CD14-positive monocyte (primary cell): ENCODE data around the gene SMC1A. TPM values are rescaled to one million over a fixed set of nuclear protein-coding genes. Genes with fewer than 3 reads are reported as not detected.

Experiments used
- DNase-seq, 3 donors: peaks; one replicate each; pipeline ENCODE4 v3.0.0-alpha.2; 2011 to 2022
- H2AFZ ChIP-seq: 2 replicates; pipeline ENCODE4 v1.6.0; 2012; ENCODE audit warnings: mild to moderate bottlenecking, low read depth, low read length, inconsistent platforms; ENCODE audit not compliant: insufficient read depth, poor library complexity, severe bottlenecking
- H3K27ac ChIP-seq, 2 donors: 1 replicate in 1 of 2; 2 replicates in 1 of 2; pipeline ENCODE4 v1.5.1; 2012 to 2013; ENCODE audit warnings: low read length in 2 of 2, control low read depth in 1 of 2, inconsistent platforms in 1 of 2, low read depth in 1 of 2, mild to moderate bottlenecking in 1 of 2
- H3K27me3 ChIP-seq, 2 donors: one replicate each; pipeline versions ENCODE4 v1.6.0 to v1.6.1; 2011 to 2013; ENCODE audit warnings: low read length in 2 of 2; ENCODE audit not compliant: control insufficient read depth in 2 of 2, insufficient read depth in 2 of 2
- H3K36me3 ChIP-seq, 2 donors: replicated peaks in 1 of 2; 1 replicate in 1 of 2; 2 replicates in 1 of 2; pipeline versions ENCODE4 v1.5.1 to v1.6.1; 2012 to 2013; ENCODE audit warnings: low read length in 2 of 2, control low read depth in 1 of 2, inconsistent platforms in 1 of 2, mild to moderate bottlenecking in 1 of 2; ENCODE audit not compliant: insufficient read depth in 2 of 2, control insufficient read depth in 1 of 2
- H3K4me1 ChIP-seq, 2 donors: 1 replicate in 1 of 2; 2 replicates in 1 of 2; pipeline versions ENCODE4 v1.5.1 to v1.6.1; 2012 to 2013; ENCODE audit warnings: low read length in 2 of 2, control low read depth in 1 of 2, inconsistent platforms in 1 of 2, mild to moderate bottlenecking in 1 of 2, moderate library complexity in 1 of 2; ENCODE audit not compliant: insufficient read depth in 2 of 2, control insufficient read depth in 1 of 2
- H3K4me2 ChIP-seq: replicated peaks from 2 replicates; pipeline ENCODE3; 2012; ENCODE audit warnings: low read length, moderate library complexity, mild to moderate bottlenecking; ENCODE audit not compliant: poor library complexity, severe bottlenecking; ENCODE audit errors: extremely low read depth
- H3K4me3 ChIP-seq, 3 experiments: fragments of 200-600 bp in 1 of 3; sonication (generic) in 1 of 3; replicated peaks in 1 of 3; 1 replicate in 2 of 3; 2 replicates in 1 of 3; pipeline ENCODE4 v1.5.1; 2011 to 2013; ENCODE audit warnings: low read length in 3 of 3, mild to moderate bottlenecking in 3 of 3, control low read depth in 2 of 3, low read depth in 2 of 3, inconsistent platforms in 1 of 3, moderate library complexity in 1 of 3
- H3K79me2 ChIP-seq: 2 replicates; pipeline ENCODE4 v1.6.0; 2012; ENCODE audit warnings: mild to moderate bottlenecking, control low read depth, inconsistent platforms, low read length, moderate library complexity; ENCODE audit not compliant: insufficient read depth
- H3K9ac ChIP-seq: 2 replicates; pipeline ENCODE4 v1.6.0; 2017; ENCODE audit warnings: low read length, mild to moderate bottlenecking; ENCODE audit not compliant: insufficient read depth, poor library complexity, severe bottlenecking
- H3K9me3 ChIP-seq, 2 donors: replicated peaks in 1 of 2; 1 replicate in 1 of 2; 2 replicates in 1 of 2; pipeline versions ENCODE4 v1.5.1 to v1.6.1; 2012 to 2013; ENCODE audit warnings: low read length in 2 of 2, control low read depth in 1 of 2; ENCODE audit not compliant: control insufficient read depth in 1 of 2, insufficient read depth in 1 of 2
- H4K20me1 ChIP-seq: 2 replicates; pipeline ENCODE4 v1.6.0; 2012; ENCODE audit warnings: mild to moderate bottlenecking, low read length, control low read depth, moderate library complexity; ENCODE audit not compliant: insufficient read depth
- H3K27ac Mint-ChIP-seq, 7 donors: one replicate each; pipeline ENCODE4 v1.8.0; 2020; ENCODE audit warnings: mild to moderate bottlenecking in 7 of 7, mixed read lengths in 7 of 7, moderate library complexity in 6 of 7, inconsistent platforms in 2 of 7
- H3K27me3 Mint-ChIP-seq, 3 donors: one replicate each; pipeline ENCODE4 v1.8.0; 2021 to 2022; ENCODE audit warnings: low read depth in 3 of 3, mild to moderate bottlenecking in 3 of 3, mixed read lengths in 3 of 3, moderate library complexity in 3 of 3, inconsistent platforms in 1 of 3
- H3K36me3 Mint-ChIP-seq, 2 donors: one replicate each; pipeline ENCODE4 v1.8.0; 2020; ENCODE audit warnings: mixed read lengths in 2 of 2, inconsistent platforms in 1 of 2, mild to moderate bottlenecking in 1 of 2
- H3K4me1 Mint-ChIP-seq: one replicate; pipeline ENCODE4 v1.8.0; 2020; ENCODE audit warnings: mild to moderate bottlenecking, mixed read lengths
- H3K4me3 Mint-ChIP-seq, 2 donors: one replicate each; pipeline ENCODE4 v1.8.0; 2020; ENCODE audit warnings: mild to moderate bottlenecking in 2 of 2, mixed read lengths in 2 of 2, moderate library complexity in 1 of 2
- H3K9me3 Mint-ChIP-seq, 7 donors: one replicate each; pipeline ENCODE4 v1.8.0; 2020 to 2022; ENCODE audit warnings: mixed read lengths in 7 of 7, mild to moderate bottlenecking in 6 of 7, moderate library complexity in 6 of 7, inconsistent platforms in 2 of 7
- WGBS: methylation state at CpG from one replicate; pipeline ENCODE4 v1.1.5; 2013; ENCODE audit warnings: missing lambda C conversion rate; ENCODE audit not compliant: insufficient coverage; 5-methylcytosine and 5-hydroxymethylcytosine counted together
- intact Hi-C, 2 donors: fragments of 100-400 bp; cut with micrococcal nuclease; formaldehyde crosslinking; loops; one replicate each; pipeline versions ENCODE4 v1.15.0 to v1.15.1; 2023
- polyA plus RNA-seq, 3 donors: library from polyadenylated mRNA; depleted of rRNA in 1 of 3; unstranded in 2 of 3; stranded (reverse) in 1 of 3; fragments of 300-500 nt in 2 of 3; fragments of >200 nt in 1 of 3; fragmentation: Illumina TruSeq in 2 of 3; gene quantifications; 1 replicate in 2 of 3; 2 replicates in 1 of 3; pipeline ENCODE4 v1.2.3, GENCODE V29; 2012 to 2021
- small RNA-seq: library from RNA; depleted of rRNA; stranded (forward); fragments of <200 nt; gene quantifications from one replicate; pipeline ENCODE3, GENCODE V24; 2012; ENCODE audit warnings: low read depth; ENCODE audit not compliant: insufficient read length
- TF ChIP-seq, protein P1 (sequence below): fragments of 200-600 bp; IDR thresholded peaks from one replicate; pipeline ENCODE4 v1.8.0; 2022; ENCODE audit warnings: antibody characterized with exemption, mild to moderate bottlenecking

SMC1A gene
- polyA plus RNA-seq, 3 donors = 25.5 to 53.2 (median 25.6) TPM

DNA sequence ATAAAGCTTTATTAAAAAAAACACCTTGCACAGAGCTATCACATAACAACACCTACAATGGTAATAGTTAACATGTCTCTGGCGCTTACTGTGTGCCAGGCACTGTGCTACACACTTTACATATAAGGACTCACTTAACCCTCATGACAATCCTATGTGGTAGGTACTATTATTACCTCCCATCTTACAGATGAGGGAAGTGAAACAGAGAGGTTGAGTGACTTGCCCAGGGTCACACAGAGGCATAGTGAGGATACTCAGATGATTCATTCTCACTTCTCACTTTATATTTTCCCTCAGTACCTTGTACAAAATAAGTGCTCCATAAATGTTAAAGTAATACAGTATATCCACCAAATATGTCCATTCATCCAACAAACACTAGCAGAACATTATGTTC, 97.7 kb downstream of the SMC1A start:
- TF ChIP-seq, protein P1, sequence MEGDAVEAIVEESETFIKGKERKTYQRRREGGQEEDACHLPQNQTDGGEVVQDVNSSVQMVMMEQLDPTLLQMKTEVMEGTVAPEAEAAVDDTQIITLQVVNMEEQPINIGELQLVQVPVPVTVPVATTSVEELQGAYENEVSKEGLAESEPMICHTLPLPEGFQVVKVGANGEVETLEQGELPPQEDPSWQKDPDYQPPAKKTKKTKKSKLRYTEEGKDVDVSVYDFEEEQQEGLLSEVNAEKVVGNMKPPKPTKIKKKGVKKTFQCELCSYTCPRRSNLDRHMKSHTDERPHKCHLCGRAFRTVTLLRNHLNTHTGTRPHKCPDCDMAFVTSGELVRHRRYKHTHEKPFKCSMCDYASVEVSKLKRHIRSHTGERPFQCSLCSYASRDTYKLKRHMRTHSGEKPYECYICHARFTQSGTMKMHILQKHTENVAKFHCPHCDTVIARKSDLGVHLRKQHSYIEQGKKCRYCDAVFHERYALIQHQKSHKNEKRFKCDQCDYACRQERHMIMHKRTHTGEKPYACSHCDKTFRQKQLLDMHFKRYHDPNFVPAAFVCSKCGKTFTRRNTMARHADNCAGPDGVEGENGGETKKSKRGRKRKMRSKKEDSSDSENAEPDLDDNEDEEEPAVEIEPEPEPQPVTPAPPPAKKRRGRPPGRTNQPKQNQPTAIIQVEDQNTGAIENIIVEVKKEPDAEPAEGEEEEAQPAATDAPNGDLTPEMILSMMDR = no peak
- Histone ChIP-seq H3K4me1 (peaks cover 0 to 11% of the 10 kb centered on the region in 2 donors), H3K79me2 (no peaks in the 10 kb centered on the region), H3K36me3 (no peaks in the 10 kb centered on the region), H4K20me1 (no peaks in the 10 kb centered on the region), H3K9ac (no peak overlapping the region), H3K4me3 (no peak overlapping the region), H3K27me3 (peaks cover 51 to 60% of the 10 kb centered on the region in 2 donors), H3K9me3 (peaks cover 0 to 16% of the 10 kb centered on the region in 2 donors), H3K27ac (no peak overlapping the region), H3K4me2 (no peak overlapping the region), H2AFZ (no peak overlapping the region)
- intact Hi-C loops = loop anchor here in 1 of 2 donors (5.0 kb wide), 1 partner anchor 52 kb away; no protein-coding TSS in a partner anchor
- WGBS = no CpG with 5 or more reads among the region's 1 CpG
- no peak overlapping the region for H3K4me3 Mint-ChIP-seq
- peaks cover 38 to 77% (median 65%) of the 10 kb centered on the region in 3 donors for H3K27me3 Mint-ChIP-seq
- H3K9me3 Mint-ChIP-seq = peaks cover 0 to 15% (median 7%) of the 10 kb centered on the region in 7 donors
- H3K4me1 Mint-ChIP-seq = peaks cover 12% of the 10 kb centered on the region
- H3K27ac Mint-ChIP-seq = no peak overlapping the region
- peaks cover 3 to 8% of the 10 kb centered on the region in 2 donors for H3K36me3 Mint-ChIP-seq
- DNase-seq = peak in 1 of 3 donors; percentile 13

Small RNA genes lying within 50 kb of the gene (small RNA-seq; reads per million reads assigned to genes)
- not detected for gene AC245102.2
- not detected for gene MIR6857
- not detected for gene RF00019
- gene VTRNA3-1P = 2.8 reads per million, percentile 19 among the genes with 10 or more reads in this experiment

Other genes with a start within 250 kb of the SMC1A start
- 10 to 100 TPM; 13.3 to 93.6 (median 16.7) TPM for gene KDM5C, start 197.4 kb downstream of the SMC1A start, polyA plus RNA-seq
- gene IQSEC2, start 141.1 kb downstream of the SMC1A start, polyA plus RNA-seq = 10 to 100 TPM in 1 of 3 donors, 1 to 10 TPM in 2; 6.5 to 31.2 (median 6.9) TPM
- gene RIBC1, start 219 bp upstream of the SMC1A start, polyA plus RNA-seq = under 1 TPM in 2 of 3 donors, not detected in 1; 0.31 to 0.35 TPM
- 100 to 1,000 TPM in 2 of 3 donors, 10 to 100 TPM in 1; 93.2 to 163 (median 136) TPM for gene HSD17B10, start 11.7 kb upstream of the SMC1A start, polyA plus RNA-seq